ENCODE data around the gene MAB21L4.

MAB21L4 gene

GRCh38 chr2:240925568-240926515, 29.9 kb upstream of the MAB21L4 start:
- DNase-seq (ENCODE audit: extremely low read depth, insufficient read length): peak; percentile 5
- no peaks in the 10 kb centered on the region for H3K27me3 ChIP-seq (replicated peaks; ENCODE audit: control insufficient read depth, insufficient read depth, low read length)
- no peak for TF ChIP-seq CTCF (IDR thresholded peaks at IDR 0.05; ENCODE audit: insufficient read depth, low read length, poor library complexity, severe bottlenecking)
- H3K36me3 ChIP-seq (ENCODE audit: control insufficient read depth, insufficient read depth, low read length): no peaks in the 10 kb centered on the region
- no peak overlapping the region for H3K4me3 ChIP-seq (replicated peaks; ENCODE audit: low read depth, low read length)

DNA sequence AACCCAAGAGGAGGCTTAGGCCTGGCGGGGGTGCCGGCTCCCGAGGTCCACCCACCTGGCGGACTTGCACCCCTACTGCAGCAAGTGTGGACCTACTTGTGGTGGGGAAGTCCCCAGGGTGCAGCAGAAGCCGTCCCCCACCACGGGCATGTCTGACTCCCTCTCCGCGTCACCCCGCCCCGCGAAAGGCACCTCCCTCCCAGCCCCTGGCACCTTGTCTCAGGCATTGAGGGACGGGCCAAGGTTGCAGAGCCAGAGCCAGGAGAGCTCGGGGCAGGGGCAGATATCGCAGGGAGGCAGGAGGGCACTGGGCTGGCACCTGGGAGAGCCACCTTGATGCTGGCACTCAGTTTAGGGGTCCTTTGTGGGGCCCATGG, 29.2 kb upstream of the MAB21L4 start:
- Histone ChIP-seq H3K4me3 (replicated peaks; ENCODE audit: low read depth, low read length) (no peak overlapping the region), H3K27me3 (replicated peaks; ENCODE audit: control insufficient read depth, insufficient read depth, low read length) (no peaks in the 10 kb centered on the region), H3K36me3 (ENCODE audit: control insufficient read depth, insufficient read depth, low read length) (no peaks in the 10 kb centered on the region)
- peak; percentile 19 for DNase-seq (ENCODE audit: extremely low read depth, insufficient read length)
- no peak for TF ChIP-seq CTCF (IDR thresholded peaks at IDR 0.05; ENCODE audit: insufficient read depth, low read length, poor library complexity, severe bottlenecking)

DNA sequence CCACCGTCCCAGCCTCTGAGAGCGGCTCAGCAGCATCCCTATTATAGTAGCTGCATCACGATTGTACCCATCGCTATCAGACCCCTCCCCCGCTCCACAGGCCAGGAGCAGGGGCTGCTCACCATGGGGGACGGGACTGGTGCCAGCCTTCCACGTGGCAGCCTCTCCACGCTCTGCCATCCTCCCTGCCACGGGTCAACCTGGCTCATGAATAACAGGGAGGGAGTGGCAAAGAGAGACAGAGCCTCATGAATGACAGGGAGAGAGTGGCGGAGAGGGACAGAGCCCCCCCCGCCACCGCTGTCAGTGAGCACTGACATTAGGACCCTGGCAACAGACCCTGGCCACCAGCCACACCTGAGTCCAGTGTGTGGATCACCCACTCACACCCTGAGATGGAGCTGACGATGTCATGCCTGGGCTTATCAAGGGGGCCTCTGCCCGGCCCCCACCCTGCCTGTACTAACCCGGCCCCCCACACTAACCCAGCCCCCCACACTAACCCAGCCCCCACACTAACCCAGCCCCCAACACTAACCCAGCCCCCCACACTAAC, 27.1 kb upstream of the MAB21L4 start:
- no peaks in the 10 kb centered on the region for H3K36me3 ChIP-seq (ENCODE audit: control insufficient read depth, insufficient read depth, low read length)
- no peak for TF ChIP-seq CTCF (IDR thresholded peaks at IDR 0.05; ENCODE audit: insufficient read depth, low read length, poor library complexity, severe bottlenecking)
- H3K27me3 ChIP-seq (replicated peaks; ENCODE audit: control insufficient read depth, insufficient read depth, low read length): no peaks in the 10 kb centered on the region
- H3K4me3 ChIP-seq (replicated peaks; ENCODE audit: low read depth, low read length): no peak overlapping the region
- DNase-seq (ENCODE audit: extremely low read depth, insufficient read length): no peak

DNA sequence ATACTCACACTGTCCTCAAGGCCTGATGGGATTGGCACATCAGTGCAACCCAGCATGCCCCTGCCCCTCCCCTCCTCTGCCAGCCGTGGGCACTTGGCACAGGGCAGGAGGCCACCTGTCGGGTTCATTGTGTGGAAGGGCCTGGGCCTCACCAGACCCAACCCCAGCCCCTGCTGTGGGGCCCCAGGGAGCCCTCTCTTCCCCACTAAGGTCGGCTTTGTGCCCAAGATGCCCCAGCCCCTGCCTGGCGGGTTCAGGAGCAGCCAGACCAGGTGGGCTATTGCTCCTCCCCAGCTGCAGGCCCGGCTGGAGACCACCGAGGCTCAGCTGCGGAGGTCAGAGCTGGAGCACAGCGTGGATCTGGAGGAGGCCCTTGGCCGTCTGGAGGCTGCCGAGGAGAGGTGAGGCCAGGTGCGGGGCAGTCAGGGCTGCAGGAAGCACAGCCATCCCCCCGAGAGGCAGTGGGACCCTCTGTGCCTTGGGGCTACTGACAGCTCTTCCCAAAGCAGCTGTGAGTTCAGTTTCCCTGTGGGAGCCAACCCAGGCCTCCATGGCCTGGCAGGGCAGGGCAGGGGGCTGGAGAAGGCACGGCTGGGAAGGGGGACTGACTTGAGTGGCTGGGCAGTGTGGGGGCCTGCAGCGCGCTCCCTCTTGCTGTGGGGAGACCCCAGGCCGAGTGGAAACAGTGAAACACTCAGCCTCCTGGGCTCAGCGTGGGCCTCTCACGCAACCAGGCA, 26.5 kb upstream of the MAB21L4 start:
- no peak for DNase-seq (ENCODE audit: extremely low read depth, insufficient read length)
- no peak for TF ChIP-seq CTCF (IDR thresholded peaks at IDR 0.05; ENCODE audit: insufficient read depth, low read length, poor library complexity, severe bottlenecking)
- no peak overlapping the region for H3K4me3 ChIP-seq (replicated peaks; ENCODE audit: low read depth, low read length)

DNA sequence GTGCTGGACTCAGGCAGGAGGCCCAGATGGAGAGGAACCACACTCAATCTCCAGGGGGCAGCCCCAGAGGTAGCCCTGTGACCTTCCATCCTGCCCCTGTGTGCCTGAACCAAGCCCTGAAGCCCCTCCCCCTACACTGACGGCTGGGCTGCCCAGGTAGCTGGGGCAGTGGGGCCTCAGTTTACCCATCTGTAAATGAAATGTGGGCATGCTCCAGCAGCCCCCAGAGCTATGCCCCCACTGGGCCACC, 26.0 kb upstream of the MAB21L4 start:
- no peak for TF ChIP-seq CTCF (IDR thresholded peaks at IDR 0.05; ENCODE audit: insufficient read depth, low read length, poor library complexity, severe bottlenecking)
- Histone ChIP-seq H3K4me3 (replicated peaks; ENCODE audit: low read depth, low read length) (no peak overlapping the region), H3K27me3 (replicated peaks; ENCODE audit: control insufficient read depth, insufficient read depth, low read length) (no peaks in the 10 kb centered on the region), H3K36me3 (ENCODE audit: control insufficient read depth, insufficient read depth, low read length) (no peaks in the 10 kb centered on the region)
- DNase-seq (ENCODE audit: extremely low read depth, insufficient read length): no peak

More for the DNA sequence above, 26.5 kb upstream of the MAB21L4 start:
- H3K27me3 ChIP-seq (replicated peaks; ENCODE audit: control insufficient read depth, insufficient read depth, low read length): no peaks in the 10 kb centered on the region
- no peaks in the 10 kb centered on the region for H3K36me3 ChIP-seq (ENCODE audit: control insufficient read depth, insufficient read depth, low read length)

Measured in GM06990 (cell line).